Measurements from ENCODE around the gene ZNF491. TPM values are rescaled to one million over a fixed set of nuclear protein-coding genes. Genes with fewer than 3 reads are reported as not detected.

ZNF491 gene
- total RNA-seq, 1 donor from 2014 or later: not detected

GRCh38 chr19:11752244-11752736, 46.0 kb upstream of the ZNF491 start:
- H3K4me3 Mint-ChIP-seq (ENCODE audit: unreplicated experiment): no peak overlapping the region
- no peak overlapping the region for H3K9ac ChIP-seq (ENCODE audit: low read length)
- FAIRE-seq: peak; percentile 9

DNA sequence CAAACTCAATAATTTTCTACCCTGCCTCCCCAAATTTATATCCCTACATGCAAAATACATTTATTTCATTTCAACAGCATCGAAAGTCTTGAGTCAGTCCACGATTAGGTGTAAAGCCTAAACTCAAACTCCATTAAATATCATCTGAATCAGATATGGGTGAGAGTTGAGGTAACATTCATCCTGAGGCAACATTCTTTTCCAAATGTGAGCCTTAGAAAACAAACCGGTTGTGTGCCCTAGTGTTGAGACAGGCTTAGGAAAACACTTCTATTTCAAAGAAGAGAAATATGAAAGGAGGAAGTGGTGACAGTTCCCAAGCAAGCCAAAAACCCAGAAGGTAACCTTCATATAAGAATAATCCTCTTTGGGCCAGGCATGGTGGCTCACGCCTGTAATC, 43.7 kb upstream of the ZNF491 start:
- no peak for FAIRE-seq
- Mint-ChIP-seq H3K4me3 (ENCODE audit: unreplicated experiment) (no peak overlapping the region), H3K4me1 (ENCODE audit: low read depth, unreplicated experiment) (no peaks in the 10 kb centered on the region)

More at GRCh38 chr19:11752244-11752736, 46.0 kb upstream of the ZNF491 start:
- H3K79me2 ChIP-seq (ENCODE audit: insufficient read depth, low read length): no peaks in the 10 kb centered on the region
- H3K9me3 ChIP-seq (ENCODE audit: insufficient read depth, low read depth, low read length): peaks cover 11% of the 10 kb centered on the region
- H3K36me3 Mint-ChIP-seq (ENCODE audit: low read depth, unreplicated experiment): no peaks in the 10 kb centered on the region
- TF ChIP-seq, protein P1, sequence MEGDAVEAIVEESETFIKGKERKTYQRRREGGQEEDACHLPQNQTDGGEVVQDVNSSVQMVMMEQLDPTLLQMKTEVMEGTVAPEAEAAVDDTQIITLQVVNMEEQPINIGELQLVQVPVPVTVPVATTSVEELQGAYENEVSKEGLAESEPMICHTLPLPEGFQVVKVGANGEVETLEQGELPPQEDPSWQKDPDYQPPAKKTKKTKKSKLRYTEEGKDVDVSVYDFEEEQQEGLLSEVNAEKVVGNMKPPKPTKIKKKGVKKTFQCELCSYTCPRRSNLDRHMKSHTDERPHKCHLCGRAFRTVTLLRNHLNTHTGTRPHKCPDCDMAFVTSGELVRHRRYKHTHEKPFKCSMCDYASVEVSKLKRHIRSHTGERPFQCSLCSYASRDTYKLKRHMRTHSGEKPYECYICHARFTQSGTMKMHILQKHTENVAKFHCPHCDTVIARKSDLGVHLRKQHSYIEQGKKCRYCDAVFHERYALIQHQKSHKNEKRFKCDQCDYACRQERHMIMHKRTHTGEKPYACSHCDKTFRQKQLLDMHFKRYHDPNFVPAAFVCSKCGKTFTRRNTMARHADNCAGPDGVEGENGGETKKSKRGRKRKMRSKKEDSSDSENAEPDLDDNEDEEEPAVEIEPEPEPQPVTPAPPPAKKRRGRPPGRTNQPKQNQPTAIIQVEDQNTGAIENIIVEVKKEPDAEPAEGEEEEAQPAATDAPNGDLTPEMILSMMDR (IDR thresholded peaks at IDR 0.05; ENCODE audit: insufficient read depth, low read depth, low read length): no peak
- no peak for TF ChIP-seq EZH2 (IDR thresholded peaks at IDR 0.05; ENCODE audit: insufficient read depth, low read length)
- H3K4me3 ChIP-seq (ENCODE audit: insufficient read depth, low read depth, low read length): no peak overlapping the region
- H3K36me3 ChIP-seq (ENCODE audit: insufficient read depth, low read length): no peaks in the 10 kb centered on the region
- no peak overlapping the region for H2AFZ ChIP-seq (ENCODE audit: low read depth, low read length)
- H3K4me2 ChIP-seq (ENCODE audit: low read length): no peak overlapping the region
- H3K9me3 Mint-ChIP-seq (ENCODE audit: unreplicated experiment): peaks cover 9% of the 10 kb centered on the region
- no peaks in the 10 kb centered on the region for H4K20me1 ChIP-seq (ENCODE audit: insufficient read depth, low read length)
- H3K27me3 Mint-ChIP-seq (ENCODE audit: low read depth, unreplicated experiment): no peaks in the 10 kb centered on the region
- H3K27me3 ChIP-seq (ENCODE audit: insufficient read depth, low read length): no peaks in the 10 kb centered on the region
- no peaks in the 10 kb centered on the region for H3K4me1 ChIP-seq (ENCODE audit: insufficient read depth, low read length)
- H3K27ac ChIP-seq (ENCODE audit: low read depth, low read length): no peak overlapping the region
- no peak for DNase-seq (ENCODE audit: low read depth)
- H3K4me1 Mint-ChIP-seq (ENCODE audit: low read depth, unreplicated experiment): no peaks in the 10 kb centered on the region
- no peak overlapping the region for H3K27ac Mint-ChIP-seq (ENCODE audit: unreplicated experiment)

DNA sequence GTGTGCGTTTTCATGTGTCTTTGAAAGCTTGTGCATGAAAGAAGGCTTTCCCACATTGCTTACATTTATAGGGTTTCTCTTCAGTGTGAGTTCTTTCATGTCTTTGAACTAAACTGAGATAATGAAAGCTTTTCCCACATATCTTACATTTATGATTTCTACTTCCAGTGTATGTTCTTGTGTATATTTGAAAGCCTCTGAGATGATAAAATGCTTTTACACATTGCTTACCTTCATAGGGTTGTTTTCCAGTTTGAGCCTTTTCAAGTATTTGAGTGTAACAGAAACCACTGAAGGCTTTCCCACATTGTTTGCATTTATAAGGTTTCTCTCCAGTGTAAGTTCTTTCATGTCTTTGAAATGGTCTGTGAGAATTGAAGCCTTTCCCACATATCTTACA, 41.4 kb upstream of the ZNF491 start:
- no peak for DNase-seq (ENCODE audit: low read depth)
- Histone ChIP-seq H3K79me2 (ENCODE audit: insufficient read depth, low read length) (no peaks in the 10 kb centered on the region), H3K27ac (ENCODE audit: low read depth, low read length) (no peak overlapping the region), H3K9me3 (ENCODE audit: insufficient read depth, low read depth, low read length) (peaks cover 16% of the 10 kb centered on the region), H4K20me1 (ENCODE audit: insufficient read depth, low read length) (no peaks in the 10 kb centered on the region), H2AFZ (ENCODE audit: low read depth, low read length) (no peak overlapping the region), H3K27me3 (ENCODE audit: insufficient read depth, low read length) (no peaks in the 10 kb centered on the region), H3K4me2 (ENCODE audit: low read length) (no peak overlapping the region), H3K4me3 (ENCODE audit: insufficient read depth, low read depth, low read length) (no peak overlapping the region), H3K9ac (ENCODE audit: low read length) (no peak overlapping the region), H3K36me3 (ENCODE audit: insufficient read depth, low read length) (no peaks in the 10 kb centered on the region), H3K4me1 (ENCODE audit: insufficient read depth, low read length) (no peaks in the 10 kb centered on the region)
- peaks cover 5% of the 10 kb centered on the region for H3K9me3 Mint-ChIP-seq (ENCODE audit: unreplicated experiment)
- FAIRE-seq: peak; percentile 69
- no peak overlapping the region for H3K27ac Mint-ChIP-seq (ENCODE audit: unreplicated experiment)
- H3K27me3 Mint-ChIP-seq (ENCODE audit: low read depth, unreplicated experiment): no peaks in the 10 kb centered on the region
- no peaks in the 10 kb centered on the region for H3K4me1 Mint-ChIP-seq (ENCODE audit: low read depth, unreplicated experiment)
- no peaks in the 10 kb centered on the region for H3K36me3 Mint-ChIP-seq (ENCODE audit: low read depth, unreplicated experiment)
- no peak for TF ChIP-seq EZH2 (IDR thresholded peaks at IDR 0.05; ENCODE audit: insufficient read depth, low read length)
- TF ChIP-seq, protein P1 (IDR thresholded peaks at IDR 0.05; ENCODE audit: insufficient read depth, low read depth, low read length): no peak
- H3K4me3 Mint-ChIP-seq (ENCODE audit: unreplicated experiment): no peak overlapping the region

More for the DNA sequence above, 43.7 kb upstream of the ZNF491 start:
- H4K20me1 ChIP-seq (ENCODE audit: insufficient read depth, low read length): no peaks in the 10 kb centered on the region
- Mint-ChIP-seq H3K36me3 (ENCODE audit: low read depth, unreplicated experiment) (no peaks in the 10 kb centered on the region), H3K27me3 (ENCODE audit: low read depth, unreplicated experiment) (no peaks in the 10 kb centered on the region), H3K9me3 (ENCODE audit: unreplicated experiment) (peaks cover 5% of the 10 kb centered on the region), H3K27ac (ENCODE audit: unreplicated experiment) (no peak overlapping the region)
- no peaks in the 10 kb centered on the region for H3K4me1 ChIP-seq (ENCODE audit: insufficient read depth, low read length)
- no peak overlapping the region for H2AFZ ChIP-seq (ENCODE audit: low read depth, low read length)
- H3K36me3 ChIP-seq (ENCODE audit: insufficient read depth, low read length): no peaks in the 10 kb centered on the region
- TF ChIP-seq, protein P1 (IDR thresholded peaks at IDR 0.05; ENCODE audit: insufficient read depth, low read depth, low read length): no peak
- TF ChIP-seq EZH2 (IDR thresholded peaks at IDR 0.05; ENCODE audit: insufficient read depth, low read length): no peak
- H3K4me3 ChIP-seq (ENCODE audit: insufficient read depth, low read depth, low read length): no peak overlapping the region
- H3K79me2 ChIP-seq (ENCODE audit: insufficient read depth, low read length): no peaks in the 10 kb centered on the region
- H3K27ac ChIP-seq (ENCODE audit: low read depth, low read length): no peak overlapping the region
- H3K4me2 ChIP-seq (ENCODE audit: low read length): no peak overlapping the region
- DNase-seq (ENCODE audit: low read depth): no peak
- H3K9ac ChIP-seq (ENCODE audit: low read length): no peak overlapping the region
- H3K9me3 ChIP-seq (ENCODE audit: insufficient read depth, low read depth, low read length): peaks cover 13% of the 10 kb centered on the region
- no peaks in the 10 kb centered on the region for H3K27me3 ChIP-seq (ENCODE audit: insufficient read depth, low read length)
